HG03103 (cell line): Measurements from ENCODE around the gene KCNQ1OT1.

Experiments
- ATAC-seq: cut with Tn5 transposase; IDR thresholded peaks from one replicate; pipeline ENCODE4 v1.9.1; 2021; ENCODE audit warnings: low read depth; ENCODE audit not compliant: unreplicated experiment

KCNQ1OT1 gene

GRCh38 chr11:2737866-2738265 is 38.1 kb upstream of the KCNQ1OT1 start:
- no peak for ATAC-seq

- no peak for ATAC-seq
These were observed 37.4 kb upstream of the KCNQ1OT1 start for GRCh38 chr11:2737226-2737590.

GRCh38 chr11:2736577-2737225 is 36.9 kb upstream of the KCNQ1OT1 start:
- ATAC-seq: no peak

- ATAC-seq: no peak
These were observed 35.3 kb upstream of the KCNQ1OT1 start for GRCh38 chr11:2735053-2735589.

GRCh38 chr11:2734181-2735052 is 34.6 kb upstream of the KCNQ1OT1 start:
- ATAC-seq: no peak

DNA sequence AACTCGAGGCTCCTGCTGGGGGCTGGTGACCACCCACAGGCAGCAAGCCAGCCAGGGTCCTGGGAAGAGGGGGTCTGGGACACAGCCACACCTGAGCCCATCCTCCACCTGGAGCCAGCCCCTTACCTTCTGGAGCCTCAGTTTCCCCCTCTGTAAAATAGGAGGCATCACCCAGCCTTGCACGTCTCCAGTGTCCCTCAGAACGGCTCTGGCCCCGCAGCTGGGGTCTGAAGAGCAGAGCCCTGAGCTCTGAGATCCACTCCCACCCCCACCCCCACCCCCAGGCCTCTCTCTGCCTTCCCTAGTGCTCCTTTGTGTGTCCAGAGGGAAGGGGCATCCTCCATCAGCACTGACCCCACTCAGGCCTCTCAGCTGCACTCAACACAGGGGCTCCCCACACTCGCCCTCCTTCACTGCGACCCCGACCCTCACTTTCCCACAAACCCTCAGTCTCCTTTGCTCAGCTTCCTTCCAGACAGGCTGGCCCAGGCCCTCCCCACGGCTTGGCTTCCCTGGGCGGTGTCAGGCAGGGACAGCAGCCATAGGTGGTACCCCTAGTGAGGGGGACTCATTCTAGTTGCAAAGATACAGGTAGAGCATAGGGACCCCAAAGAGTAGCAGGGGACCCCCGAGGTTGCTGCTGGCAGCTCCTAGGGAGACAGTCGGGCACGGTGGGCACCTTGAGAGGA is 33.3 kb upstream of the KCNQ1OT1 start:
- no peak for ATAC-seq

- no peak for ATAC-seq
These were observed 32.6 kb upstream of the KCNQ1OT1 start for GRCh38 chr11:2732261-2732939.

- no peak for ATAC-seq
These were observed 31.6 kb upstream of the KCNQ1OT1 start for GRCh38 chr11:2731130-2732125.

- no peak for ATAC-seq
These were observed 30.7 kb upstream of the KCNQ1OT1 start for GRCh38 chr11:2730272-2731129.

GRCh38 chr11:2729841-2730240 is 30.0 kb upstream of the KCNQ1OT1 start:
- no peak for ATAC-seq

DNA sequence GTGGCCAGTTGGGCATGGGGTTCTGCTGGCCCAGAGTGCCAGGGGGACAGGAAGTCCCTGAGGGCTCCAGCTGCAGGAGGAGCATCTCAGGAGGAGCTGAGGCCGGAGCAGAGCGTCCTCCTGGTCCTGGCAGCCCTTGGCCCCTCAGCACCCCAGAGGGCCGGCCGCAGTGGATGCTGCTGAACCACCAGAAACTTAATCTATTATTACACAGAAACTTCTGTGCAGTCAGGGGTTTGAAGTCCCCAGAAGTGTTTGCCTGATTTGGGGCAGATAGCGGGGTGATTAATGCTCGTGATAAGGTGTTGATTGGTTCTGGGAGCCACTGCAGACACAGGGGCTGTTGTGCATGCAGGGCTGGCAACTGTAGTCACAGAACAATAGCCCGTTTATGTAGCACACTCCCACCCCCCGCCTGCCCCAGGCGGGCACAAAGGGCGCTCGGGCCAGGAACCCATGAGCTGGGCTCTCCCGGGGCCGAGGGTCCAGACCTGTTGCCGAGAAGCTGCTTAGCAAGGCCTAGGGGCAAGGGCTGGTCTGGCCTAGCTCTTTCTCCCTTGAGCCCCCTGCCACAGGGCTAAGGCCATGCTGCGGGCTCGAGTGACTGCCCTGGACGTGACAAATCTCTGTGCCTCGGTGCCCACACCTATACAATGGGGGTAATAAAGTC is 29.0 kb upstream of the KCNQ1OT1 start:
- no peak for ATAC-seq

DNA sequence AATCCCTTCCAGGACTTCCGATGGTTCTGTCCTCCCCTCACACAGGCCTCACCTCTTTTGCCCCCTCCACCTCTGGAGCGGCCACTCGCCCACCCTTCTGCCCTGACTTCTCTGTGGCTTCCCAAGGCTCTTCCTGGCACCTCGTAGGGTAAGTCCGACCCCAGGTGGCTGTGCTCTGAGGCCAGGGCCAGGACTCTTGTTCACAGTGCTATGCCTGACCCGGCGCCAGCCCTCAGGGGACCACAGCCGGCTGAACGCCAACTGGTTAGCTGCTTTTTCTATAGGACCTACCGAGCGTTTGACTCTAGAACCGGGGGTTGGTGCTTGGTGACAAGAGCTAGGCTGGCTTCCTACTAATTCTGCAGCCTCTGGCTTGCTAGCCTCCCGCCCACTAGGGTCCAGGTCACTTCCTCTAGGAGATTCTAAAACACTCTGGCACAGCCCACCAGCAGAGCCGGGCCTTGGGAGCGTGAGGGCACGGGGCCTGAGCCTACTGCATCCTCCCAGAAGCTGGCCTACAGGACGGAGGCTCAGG is 28.4 kb upstream of the KCNQ1OT1 start:
- no peak for ATAC-seq

DNA sequence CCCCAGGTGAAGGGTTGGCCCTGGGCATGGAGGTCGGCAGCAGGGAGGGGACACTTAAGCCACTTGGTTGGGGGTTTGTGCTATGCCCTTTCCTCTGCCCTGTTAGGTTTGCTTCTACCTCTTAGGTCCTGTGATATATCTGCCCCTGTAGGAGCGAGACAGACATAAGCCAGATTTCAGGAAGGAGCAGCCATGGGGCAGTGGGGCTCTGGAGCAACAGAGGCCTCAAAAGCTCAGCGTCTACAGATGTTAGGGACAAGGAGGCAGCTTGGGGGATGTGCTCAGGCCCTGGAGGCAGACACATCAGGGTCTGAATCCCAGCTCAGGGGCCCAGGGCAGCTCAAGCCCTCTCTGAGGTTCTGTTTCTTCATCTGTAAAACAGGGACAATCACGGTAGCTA is 27.2 kb upstream of the KCNQ1OT1 start:
- ATAC-seq: no peak

DNA sequence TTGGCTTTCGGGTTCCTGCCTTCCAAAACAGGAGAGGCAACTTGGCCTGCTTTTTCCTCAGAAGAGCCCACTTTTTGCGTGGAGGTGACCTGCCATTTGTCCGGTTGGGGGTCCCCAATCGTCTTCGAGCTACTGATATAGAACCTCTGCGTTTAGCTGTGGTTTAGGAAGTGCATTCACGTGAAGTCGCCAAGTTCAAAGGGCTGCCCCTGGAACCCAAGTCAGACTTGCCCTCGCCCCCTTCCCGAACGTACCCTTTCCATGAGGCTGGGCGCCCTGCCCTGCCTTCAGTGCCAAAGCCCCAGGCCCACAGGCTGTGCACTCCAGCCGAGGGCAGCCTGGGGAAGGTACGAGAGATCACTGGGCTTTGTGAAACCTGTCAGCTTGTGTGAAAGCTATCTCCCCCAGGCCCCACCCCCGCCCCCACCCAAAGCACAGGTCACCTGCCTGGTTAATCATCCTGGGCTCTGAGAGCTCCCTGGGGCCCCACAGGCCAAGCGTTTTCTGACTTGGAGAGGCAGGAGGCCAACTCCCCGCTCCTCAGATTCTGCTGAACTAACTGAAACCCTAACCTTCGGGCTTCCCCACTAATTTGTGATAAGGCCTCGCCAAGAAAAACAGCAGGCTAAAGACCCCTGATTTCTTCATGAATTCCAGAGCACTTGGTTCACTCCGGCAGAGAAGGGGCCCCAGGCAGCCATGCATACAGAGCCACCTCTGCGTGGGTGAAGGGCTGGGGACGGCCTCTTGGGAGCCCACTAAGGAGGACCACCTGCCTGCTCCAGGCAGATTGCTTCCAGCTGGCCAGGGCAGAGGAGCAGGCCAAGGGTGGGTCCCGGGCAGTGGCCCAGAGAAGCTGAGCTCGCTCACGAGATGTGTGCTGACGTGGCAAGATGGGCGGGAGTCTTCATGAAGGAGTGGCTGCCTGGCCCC is 25.8 kb upstream of the KCNQ1OT1 start:
- no peak for ATAC-seq

- ATAC-seq: no peak
These were observed 25.0 kb upstream of the KCNQ1OT1 start for GRCh38 chr11:2724653-2725367.

DNA sequence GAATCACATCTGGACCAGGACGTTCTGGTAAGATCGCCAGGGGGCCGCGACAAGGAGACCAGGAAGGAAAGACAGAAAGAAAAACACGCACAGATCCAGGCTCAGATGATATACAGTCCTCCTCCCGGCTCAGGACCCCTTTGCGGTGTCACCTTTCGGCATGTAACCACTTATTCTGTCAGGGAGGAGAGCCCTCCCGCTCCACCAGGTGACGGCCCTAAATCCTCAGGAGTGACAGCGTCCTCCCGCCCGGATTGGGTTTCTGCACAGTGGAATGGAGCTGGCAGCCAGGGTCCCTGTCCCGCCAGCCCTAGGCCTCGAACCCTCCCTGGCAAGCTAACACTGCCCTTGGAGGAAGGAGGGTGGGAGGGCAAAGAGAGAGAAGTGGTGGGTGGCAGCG is 24.3 kb upstream of the KCNQ1OT1 start:
- ATAC-seq: no peak
